Activated CD4-positive, alpha-beta memory T cell treated with anti-CD3 and anti-CD28 coated beads, Interleukin-2, amount 10 ng/mL, durations not matched to agents 7 days and 5 days (primary cell): Measurements from ENCODE around the gene PYGL. TPM values are rescaled to one million over a fixed set of nuclear protein-coding genes. Genes with fewer than 3 reads are reported as not detected.
"Not testable (repeated sequence)": the region's sequence is repeated elsewhere in the genome, so short reads cannot be mapped to it uniquely, and the experiment has no call there.

Experiments
- CTCF ChIA-PET: fragments of 350-600 bp; sonication (Branson Sonifier 250); formaldehyde crosslinking; loops from one replicate; lab custom pipeline; 2021; ENCODE audit warnings: antibody characterized with exemption, inconsistent platforms; lab: Charles Lee
- POLR2A ChIA-PET: fragments of 350-600 bp; sonication (Branson Sonifier 250); formaldehyde crosslinking; loops from one replicate; lab custom pipeline; 2021; ENCODE audit warnings: antibody characterized with exemption; lab: Charles Lee
- DNase-seq: peaks from one replicate; pipeline ENCODE4 v3.0.0-alpha.2; 2020
- H3K27ac Mint-ChIP-seq: one replicate; pipeline ENCODE4 v1.8.0; 2021; ENCODE audit warnings: mild to moderate bottlenecking, mixed read lengths
- H3K27me3 Mint-ChIP-seq: one replicate; pipeline ENCODE4 v1.8.0; 2021; ENCODE audit warnings: mixed read lengths
- H3K36me3 Mint-ChIP-seq: one replicate; pipeline ENCODE4 v1.8.0; 2021; ENCODE audit warnings: low read depth, mixed read lengths
- H3K4me1 Mint-ChIP-seq: one replicate; pipeline ENCODE4 v1.8.0; 2021; ENCODE audit warnings: mixed read lengths
- H3K4me3 Mint-ChIP-seq: one replicate; pipeline ENCODE4 v1.8.0; 2021; ENCODE audit warnings: mild to moderate bottlenecking, mixed read lengths
- H3K9me3 Mint-ChIP-seq: one replicate; pipeline ENCODE4 v1.8.0; 2021; ENCODE audit warnings: mixed read lengths
- total RNA-seq, 2 experiments: library from RNA; stranded (reverse); gene quantifications; one replicate each; pipeline ENCODE4 v1.2.3, GENCODE V29; 2021

PYGL gene
- total RNA-seq, 2 experiments from 2014 or later, result 0.40 to 0.53 TPM

- ChIA-PET CTCF (no interaction called here), POLR2A (no interaction called here)
- DNase-seq, result no peak
- Mint-ChIP-seq H3K27me3 (peaks cover 21% of the 10 kb centered on the region), H3K36me3 (no peaks in the 10 kb centered on the region), H3K4me1 (no peaks in the 10 kb centered on the region), H3K9me3 (no peaks in the 10 kb centered on the region), H3K27ac (no peak overlapping the region), H3K4me3 (no peak overlapping the region)
These were observed 39.6 kb downstream of the PYGL start for GRCh38 chr14:50904719-50905118.

DNA sequence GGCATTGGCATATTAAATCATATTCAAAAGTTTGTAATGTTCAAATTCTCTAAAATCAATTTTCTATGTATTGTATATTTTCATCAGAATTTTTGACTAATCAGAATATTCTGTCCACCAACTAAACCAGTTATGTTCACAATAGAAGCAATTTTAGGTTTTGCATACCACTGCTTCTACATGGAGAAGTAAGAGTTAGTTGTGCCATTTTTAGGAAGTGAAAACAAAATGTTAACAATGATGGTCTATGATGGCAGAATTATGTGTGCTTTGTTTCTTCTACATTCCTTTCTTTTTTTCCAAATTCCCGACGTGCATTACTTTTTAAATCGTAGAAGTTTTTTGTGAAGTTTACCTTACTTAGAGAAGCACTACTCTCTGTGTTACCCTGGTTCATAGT lies 42.9 kb downstream of the PYGL start:
- ChIA-PET CTCF (no interaction called here), POLR2A (no interaction called here)
- Mint-ChIP-seq H3K27ac (no peak overlapping the region), H3K4me3 (no peak overlapping the region), H3K9me3 (no peaks in the 10 kb centered on the region), H3K27me3 (peaks cover 18% of the 10 kb centered on the region), H3K4me1 (no peaks in the 10 kb centered on the region), H3K36me3 (no peaks in the 10 kb centered on the region)
- no peak for DNase-seq

- no peaks in the 10 kb centered on the region for H3K9me3 Mint-ChIP-seq
- POLR2A ChIA-PET, result no interaction called here
- CTCF ChIA-PET, result no interaction called here
These were observed 46.6 kb downstream of the PYGL start for GRCh38 chr14:50897658-50898175.

DNA sequence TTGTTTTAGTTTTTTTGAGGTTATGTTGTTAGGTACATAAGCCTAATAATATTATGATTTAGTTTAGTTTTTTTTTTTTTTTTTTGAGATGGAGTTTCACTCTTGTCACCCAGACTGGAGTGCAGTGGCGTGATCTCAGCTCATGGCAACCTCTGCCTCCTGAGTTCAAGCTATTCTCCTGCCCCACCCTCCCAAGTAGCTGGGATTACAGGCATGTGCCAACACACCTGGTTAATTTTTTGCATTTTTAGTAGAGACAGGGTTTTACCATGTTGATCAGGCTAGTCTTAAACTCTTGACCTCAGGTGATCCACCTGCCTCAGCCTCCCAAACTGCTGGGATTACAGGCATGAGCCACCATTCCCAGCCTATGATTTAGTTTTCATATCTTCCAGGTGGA lies 47.3 kb downstream of the PYGL start:
- CTCF ChIA-PET, H3K27me3 Mint-ChIP-seq, POLR2A ChIA-PET, H3K27ac Mint-ChIP-seq, H3K4me3 Mint-ChIP-seq, H3K36me3 Mint-ChIP-seq, H3K9me3 Mint-ChIP-seq, H3K4me1 Mint-ChIP-seq, DNase-seq: not testable (repeated sequence)

More at GRCh38 chr14:50897658-50898175, 46.6 kb downstream of the PYGL start:
- no peaks in the 10 kb centered on the region for H3K4me1 Mint-ChIP-seq
- no peak overlapping the region for H3K4me3 Mint-ChIP-seq
- no peaks in the 10 kb centered on the region for H3K36me3 Mint-ChIP-seq
- H3K27me3 Mint-ChIP-seq, result peaks cover 5% of the 10 kb centered on the region
- no peak overlapping the region for H3K27ac Mint-ChIP-seq
- no peak for DNase-seq

GRCh38 chr14:50896421-50896820 lies 47.9 kb downstream of the PYGL start:
- POLR2A ChIA-PET, H3K9me3 Mint-ChIP-seq: not testable (repeated sequence)

GRCh38 chr14:50892255-50892654 lies 52.0 kb downstream of the PYGL start:
- H3K4me3 Mint-ChIP-seq, result no peak overlapping the region
- ChIA-PET CTCF (no interaction called here), POLR2A (no interaction called here)
- peaks cover 2% of the 10 kb centered on the region for H3K27me3 Mint-ChIP-seq
- DNase-seq, result no peak
- H3K4me1 Mint-ChIP-seq, result no peaks in the 10 kb centered on the region
- no peaks in the 10 kb centered on the region for H3K36me3 Mint-ChIP-seq
- H3K27ac Mint-ChIP-seq, result no peak overlapping the region
- no peaks in the 10 kb centered on the region for H3K9me3 Mint-ChIP-seq

More at GRCh38 chr14:50896421-50896820, 47.9 kb downstream of the PYGL start:
- H3K27ac Mint-ChIP-seq, H3K4me3 Mint-ChIP-seq, DNase-seq, H3K4me1 Mint-ChIP-seq, H3K27me3 Mint-ChIP-seq, H3K36me3 Mint-ChIP-seq, CTCF ChIA-PET: not testable (repeated sequence)

DNA sequence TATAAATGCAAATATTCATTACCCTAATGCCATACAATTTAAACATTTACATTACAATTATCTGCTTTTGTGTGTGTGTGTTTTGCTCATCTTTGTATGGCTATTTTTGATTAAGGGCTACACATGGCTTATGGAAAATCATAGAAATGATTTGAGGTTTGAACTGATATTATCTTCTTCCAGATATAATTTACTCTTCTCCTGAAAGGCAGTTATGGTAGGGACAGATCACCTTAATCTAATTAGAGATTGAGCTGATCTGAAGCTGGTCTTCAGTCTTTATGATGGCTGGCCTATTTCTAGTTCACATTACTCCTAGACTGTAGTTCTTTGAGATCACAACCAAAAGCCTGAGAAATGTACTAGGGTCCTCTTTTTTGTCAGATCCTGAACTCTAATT lies 56.8 kb downstream of the PYGL start:
- no peak for DNase-seq
- Mint-ChIP-seq H3K27ac (no peak overlapping the region), H3K27me3 (peaks cover 25% of the 10 kb centered on the region), H3K9me3 (no peaks in the 10 kb centered on the region), H3K36me3 (no peaks in the 10 kb centered on the region), H3K4me1 (no peaks in the 10 kb centered on the region), H3K4me3 (no peak overlapping the region)
- CTCF ChIA-PET, result no interaction called here
- POLR2A ChIA-PET, result no interaction called here

DNA sequence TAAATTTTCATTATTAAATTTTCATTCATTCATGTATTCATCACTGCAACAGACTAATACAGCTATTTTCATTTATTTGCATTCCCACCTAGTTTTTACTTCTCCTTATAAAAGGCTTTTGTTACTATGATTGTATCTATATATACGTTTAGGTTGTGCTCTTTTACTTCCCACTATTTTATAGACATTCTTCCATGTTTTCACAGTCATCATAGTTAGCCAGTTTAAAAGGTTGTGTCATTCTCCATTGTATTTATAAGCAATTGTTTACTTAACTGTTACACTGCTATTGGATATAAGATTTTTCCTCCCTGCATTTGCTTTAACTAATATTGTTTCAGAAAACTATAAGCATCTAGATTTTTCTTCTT lies 60.5 kb downstream of the PYGL start:
- no peaks in the 10 kb centered on the region for H3K4me1 Mint-ChIP-seq
- H3K27ac Mint-ChIP-seq, result no peak overlapping the region
- H3K27me3 Mint-ChIP-seq, result peaks cover 36% of the 10 kb centered on the region
- DNase-seq, result no peak
- H3K36me3 Mint-ChIP-seq, result no peaks in the 10 kb centered on the region
- H3K9me3 Mint-ChIP-seq, result no peaks in the 10 kb centered on the region
- H3K4me3 Mint-ChIP-seq, result no peak overlapping the region
- ChIA-PET CTCF (no interaction called here), POLR2A (no interaction called here)

GRCh38 chr14:50882932-50883826 lies 61.1 kb downstream of the PYGL start:
- H3K36me3 Mint-ChIP-seq, result no peaks in the 10 kb centered on the region
- peaks cover 41% of the 10 kb centered on the region for H3K27me3 Mint-ChIP-seq
- no peaks in the 10 kb centered on the region for H3K4me1 Mint-ChIP-seq
- no peak overlapping the region for H3K4me3 Mint-ChIP-seq
- H3K27ac Mint-ChIP-seq, result no peak overlapping the region
- no peaks in the 10 kb centered on the region for H3K9me3 Mint-ChIP-seq
- CTCF ChIA-PET, result no interaction called here
- POLR2A ChIA-PET, result no interaction called here
- DNase-seq, result no peak

GRCh38 chr14:50875359-50876070 lies 68.8 kb downstream of the PYGL start:
- H3K36me3 Mint-ChIP-seq, result peaks cover 3% of the 10 kb centered on the region
- POLR2A ChIA-PET, result interaction anchor here (1.2 kb wide), 1 partner anchor 16 kb away, joined by 4 read pairs; no protein-coding TSS in a partner anchor
- CTCF ChIA-PET, result interaction anchor here (1.2 to 1.8 kb wide), 2 partner anchors 14 to 15 kb away, joined by 4 to 9 read pairs; no protein-coding TSS in a partner anchor

DNA sequence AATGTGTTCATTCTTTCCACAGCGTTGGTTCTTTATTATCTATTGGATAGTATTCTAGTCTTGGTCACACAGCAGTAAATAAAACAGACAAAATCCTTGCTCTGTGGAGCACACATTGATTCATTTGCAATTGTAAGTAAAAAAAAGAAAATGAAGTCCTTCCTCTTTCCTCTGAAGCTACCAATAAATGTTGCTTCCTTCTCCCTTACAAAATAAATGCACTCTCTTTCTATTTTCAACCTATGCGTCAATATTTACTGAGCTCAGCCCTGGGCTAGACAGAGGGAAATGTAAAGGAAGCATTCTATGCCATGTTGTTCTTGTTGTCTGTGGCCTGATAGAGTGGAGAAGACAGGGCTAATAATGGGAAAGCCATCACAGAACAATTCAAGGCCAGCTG lies 69.5 kb downstream of the PYGL start:
- Mint-ChIP-seq H3K4me1 (peaks cover 21% of the 10 kb centered on the region), H3K27me3 (peaks cover 71% of the 10 kb centered on the region), H3K27ac (no peak overlapping the region), H3K36me3 (peaks cover 3% of the 10 kb centered on the region), H3K4me3 (no peak overlapping the region), H3K9me3 (no peaks in the 10 kb centered on the region)
- CTCF ChIA-PET, result interaction anchor here (1.2 to 1.8 kb wide), 2 partner anchors 13 to 15 kb away, joined by 4 to 9 read pairs; no protein-coding TSS in a partner anchor
- DNase-seq, result no peak
- POLR2A ChIA-PET, result no interaction called here

More at GRCh38 chr14:50875359-50876070, 68.8 kb downstream of the PYGL start:
- H3K27ac Mint-ChIP-seq, result no peak overlapping the region
- H3K4me3 Mint-ChIP-seq, result no peak overlapping the region
- peaks cover 67% of the 10 kb centered on the region for H3K27me3 Mint-ChIP-seq
- peak; percentile 64 for DNase-seq
- H3K9me3 Mint-ChIP-seq, result no peaks in the 10 kb centered on the region
- peaks cover 21% of the 10 kb centered on the region for H3K4me1 Mint-ChIP-seq

DNA sequence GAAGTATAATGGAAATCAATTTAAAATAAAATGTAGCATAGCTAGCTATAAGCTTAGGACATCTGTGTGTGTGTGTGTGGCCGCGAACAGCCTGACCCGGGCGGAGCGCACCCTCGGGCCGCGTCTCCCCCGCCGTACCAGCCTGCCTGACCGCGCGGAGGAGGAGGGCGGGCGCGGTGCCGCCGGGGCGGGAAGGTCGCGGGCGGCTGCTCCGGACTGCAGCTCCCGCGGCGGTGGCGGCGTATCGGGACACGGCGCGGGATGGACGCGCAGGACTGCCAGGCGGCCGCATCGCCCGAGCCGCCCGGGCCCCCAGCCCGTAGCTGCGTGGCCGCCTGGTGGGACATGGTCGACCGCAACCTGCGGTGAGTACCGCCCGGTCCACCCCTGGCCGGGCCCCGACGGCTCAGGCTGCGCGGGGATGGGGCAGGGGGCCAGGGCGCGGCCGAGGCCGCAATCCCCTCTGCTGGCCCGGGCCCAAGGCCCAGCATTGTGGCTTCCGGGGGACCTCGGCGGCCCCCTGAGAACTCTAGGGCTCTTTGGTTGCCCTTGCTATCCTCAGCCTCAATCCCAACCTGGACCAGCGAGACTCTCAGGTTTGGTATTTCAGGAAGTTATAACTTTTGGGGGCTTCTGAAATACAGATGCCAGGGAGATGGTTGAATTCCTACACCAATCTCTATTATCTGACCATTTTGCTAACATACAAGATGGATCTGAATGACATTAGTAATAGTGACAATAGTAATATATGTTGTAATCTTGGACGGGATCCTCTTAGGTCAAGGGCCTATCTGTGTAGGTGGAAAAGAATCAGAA lies 72.2 kb downstream of the PYGL start, which contains the start of gene ABHD12B:
TSS of gene ABHD12B (plus strand) at position 140 of the 819 bp plus-strand sequence. CDS start at position 262, 122 bp downstream.
- DNase-seq, result no peak
- CTCF ChIA-PET, result interaction anchor here (1.4 kb wide), 1 partner anchor 12 kb away, joined by 4 read pairs; no protein-coding TSS in a partner anchor
- Mint-ChIP-seq H3K36me3 (peaks cover 3% of the 10 kb centered on the region), H3K27ac (no peak within 1 kb of the TSS), H3K9me3 (no peaks in the 10 kb centered on the region), H3K4me3 (no peak within 1 kb of the TSS), H3K27me3 (peaks cover 72% of the 10 kb centered on the region), H3K4me1 (peaks cover 21% of the 10 kb centered on the region)
- POLR2A ChIA-PET, result no interaction called here
